Skin epidermis (tissue), 12 donors: ENCODE measurements around the gene POLR2E.

ENCODE experiments used
- H3K27ac ChIP-seq, 21 experiments: fragments of 200-600 bp; sonication (generic) in 11 of 21; one replicate each; pipeline ENCODE4 v1.5.0; 2020; ENCODE audit warnings: mild to moderate bottlenecking in 3 of 21, inconsistent platforms in 2 of 21, moderate library complexity in 2 of 21
- H3K4me3 ChIP-seq, 7 experiments: fragments of 200-600 bp; sonication (generic) in 2 of 7; one replicate each; pipeline ENCODE4 v1.5.0; 2020; ENCODE audit warnings: inconsistent platforms in 2 of 7, mild to moderate bottlenecking in 2 of 7, moderate library complexity in 1 of 7

The POLR2E gene

DNA sequence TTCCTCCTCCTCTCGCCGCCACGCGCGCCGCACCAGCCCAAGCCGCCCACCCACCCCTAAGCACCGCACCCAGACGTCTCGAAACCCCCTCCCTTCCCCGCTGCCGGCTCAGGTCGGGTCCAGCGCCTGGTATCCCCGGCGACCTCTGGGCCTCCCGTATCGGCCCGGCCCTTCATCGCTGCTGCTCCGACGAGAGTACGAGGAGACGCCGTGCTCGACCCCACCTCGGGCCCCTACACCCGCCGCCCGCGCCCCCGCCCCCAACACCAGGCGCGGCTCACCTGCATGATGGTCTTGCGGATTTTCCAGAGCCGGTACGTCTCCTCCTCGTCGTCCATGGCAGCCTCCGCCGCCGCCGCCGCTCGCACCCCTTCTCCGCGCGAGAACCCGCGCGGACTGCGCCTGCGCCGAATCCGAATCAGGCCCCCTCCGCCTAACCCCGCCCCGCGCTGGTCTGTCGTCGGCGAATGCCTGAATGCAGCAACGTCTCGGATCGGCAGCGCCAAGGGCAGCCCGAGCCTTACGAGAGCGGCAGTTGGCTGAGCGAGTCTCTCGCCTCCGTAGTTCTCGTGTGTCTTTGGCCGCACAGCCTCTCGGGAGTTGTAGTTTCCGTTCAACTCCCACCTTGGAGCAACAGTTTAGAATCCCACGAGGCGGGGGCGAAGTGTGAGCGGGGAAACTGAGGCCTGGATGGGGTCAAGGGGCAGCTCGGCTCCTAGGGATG lies at the start of gene POLR2E:
Gene POLR2E (minus strand): TSS at position 398 of the 724 bp plus-strand sequence. CDS start 60 bp downstream, at position 338.
- peak within 1 kb of the TSS; percentile 52 to 96 (median 91) for H3K27ac ChIP-seq
- H3K4me3 ChIP-seq, result peak within 1 kb of the TSS; percentile 88 to 99 (median 93)

GRCh38 chr19:1144741-1145140 lies 49.6 kb upstream of the POLR2E start:
- Histone ChIP-seq H3K4me3 (no peak overlapping the region), H3K27ac (peak overlapping the region in 1 of 21 experiments; percentile 28)

GRCh38 chr19:1143828-1144399 lies 48.7 kb upstream of the POLR2E start:
- H3K4me3 ChIP-seq, result no peak overlapping the region
- H3K27ac ChIP-seq, result no peak overlapping the region

DNA sequence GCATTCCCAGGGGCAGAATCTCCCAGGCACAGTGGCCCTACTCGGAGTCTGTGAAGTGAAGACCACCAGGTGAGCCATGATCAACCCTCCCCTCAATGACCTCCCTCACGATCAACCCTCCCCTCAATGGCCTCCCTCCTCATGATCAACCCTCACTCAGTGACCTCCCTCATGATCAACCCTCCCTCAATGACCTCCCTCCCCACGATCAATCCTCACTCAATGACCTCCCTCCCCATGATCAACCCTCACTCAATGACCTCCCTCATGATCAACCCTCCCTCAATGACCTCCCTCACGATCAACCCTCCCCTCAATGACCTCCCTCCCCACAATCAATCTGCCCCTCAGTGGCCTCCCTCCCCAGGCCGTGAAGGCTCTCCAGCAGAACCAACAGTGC lies 46.8 kb upstream of the POLR2E start:
- H3K4me3 ChIP-seq, result no peak overlapping the region

GRCh38 chr19:1140272-1141027 lies 45.3 kb upstream of the POLR2E start:
- peak overlapping the region in 1 of 21 experiments; percentile 43 for H3K27ac ChIP-seq
- no peak overlapping the region for H3K4me3 ChIP-seq

More for the DNA sequence above, 46.8 kb upstream of the POLR2E start:
- H3K27ac ChIP-seq, result no peak overlapping the region

DNA sequence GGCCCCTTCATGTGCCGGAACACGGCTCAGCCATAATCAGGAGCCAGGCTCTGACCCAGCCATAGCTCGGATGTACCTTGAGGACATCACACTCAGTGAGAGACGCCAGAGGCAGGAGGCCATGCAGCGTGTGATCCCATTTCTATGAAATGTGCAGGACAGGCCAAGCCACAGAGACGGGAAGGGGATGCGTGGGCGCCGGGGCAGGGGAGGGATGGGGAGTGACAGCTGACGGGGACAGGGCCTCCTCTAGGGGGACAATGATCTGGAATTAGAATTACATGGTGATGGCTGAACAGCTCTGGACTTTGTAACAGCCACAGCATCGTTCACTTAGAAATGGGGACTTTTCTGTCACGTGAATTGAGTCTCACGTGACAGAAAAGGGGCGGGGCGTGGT lies 44.0 kb upstream of the POLR2E start:
- H3K4me3 ChIP-seq, result no peak overlapping the region

GRCh38 chr19:1138121-1138520 lies 42.9 kb upstream of the POLR2E start:
- Histone ChIP-seq H3K27ac (no peak overlapping the region), H3K4me3 (no peak overlapping the region)

More for the DNA sequence above, 44.0 kb upstream of the POLR2E start:
- no peak overlapping the region for H3K27ac ChIP-seq

GRCh38 chr19:1136621-1137317 lies 41.6 kb upstream of the POLR2E start:
- peak overlapping the region in 13 of 21 experiments; percentile 19 to 100 (median 67) for H3K27ac ChIP-seq

DNA sequence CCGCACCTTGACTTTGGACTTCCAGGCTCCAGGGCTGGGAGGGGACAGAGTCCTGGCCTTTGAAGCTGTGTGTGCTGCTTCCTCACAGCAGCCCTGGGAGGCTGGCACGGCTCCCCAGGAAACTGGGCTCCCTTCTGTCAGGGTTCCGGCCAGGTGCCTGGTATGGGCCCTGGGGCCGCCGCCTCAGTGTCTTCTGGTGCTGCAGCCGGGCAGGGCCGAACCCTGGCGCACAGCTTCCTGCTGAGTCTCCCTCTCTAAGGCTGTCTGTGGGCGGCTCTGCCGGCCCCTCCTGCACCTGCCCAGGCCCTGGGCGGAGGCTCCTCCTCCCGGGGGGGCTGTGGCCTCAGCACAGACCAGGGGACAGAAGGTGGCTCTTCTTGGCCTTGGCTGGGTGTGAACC lies 41.0 kb upstream of the POLR2E start:
- Histone ChIP-seq H3K4me3 (no peak overlapping the region), H3K27ac (peak overlapping the region in 13 of 21 experiments; percentile 19 to 100 (median 70))

More at GRCh38 chr19:1136621-1137317, 41.6 kb upstream of the POLR2E start:
- no peak overlapping the region for H3K4me3 ChIP-seq

- H3K27ac ChIP-seq, result peak overlapping the region in 15 of 21 experiments; percentile 11 to 100 (median 67)
- no peak overlapping the region for H3K4me3 ChIP-seq
These were observed 40.3 kb upstream of the POLR2E start for GRCh38 chr19:1135454-1135853.

DNA sequence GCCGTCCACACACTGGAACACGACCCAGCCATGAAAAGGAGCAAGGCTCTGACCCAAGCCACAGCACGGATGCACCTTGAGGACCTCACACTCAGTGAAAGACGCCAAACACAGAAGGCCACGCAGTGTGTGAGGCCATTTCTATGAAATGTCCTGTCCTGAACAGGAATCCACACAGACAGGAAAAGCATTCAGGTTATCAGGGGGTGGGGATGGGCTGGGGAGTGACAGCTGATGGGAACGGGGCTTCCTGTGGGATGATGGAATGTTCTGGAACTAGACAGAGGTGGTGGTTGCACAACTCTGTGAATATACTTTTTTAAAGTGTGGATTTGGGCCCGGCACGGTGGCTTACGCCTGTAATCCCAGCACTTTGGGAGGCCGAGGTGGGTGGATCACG lies 39.3 kb upstream of the POLR2E start:
- no peak overlapping the region for H3K4me3 ChIP-seq
- H3K27ac ChIP-seq, result peak overlapping the region in 16 of 21 experiments; percentile 95 to 100 (median 98)

DNA sequence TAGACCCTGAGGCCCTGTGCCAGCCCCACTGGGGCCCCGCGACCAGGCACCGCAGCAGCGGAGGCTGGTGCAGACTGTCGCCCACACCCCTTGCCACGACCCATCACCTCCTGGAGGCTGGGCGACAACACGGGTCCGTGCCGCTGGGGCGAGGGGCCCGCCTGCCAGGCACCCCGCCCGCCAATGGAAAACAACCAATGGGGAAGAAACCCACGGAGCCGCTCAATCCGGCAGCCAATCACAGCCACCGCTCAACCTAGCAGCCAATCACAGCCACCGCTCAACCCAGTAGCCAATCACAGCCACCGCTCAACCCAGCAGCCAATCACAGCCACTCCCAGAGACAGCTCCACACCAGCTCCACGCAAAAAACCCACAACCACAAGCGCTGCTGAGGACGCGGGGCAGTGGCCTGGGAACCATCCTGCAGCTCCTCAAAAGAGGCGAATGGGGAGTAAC lies 38.3 kb upstream of the POLR2E start:
- Histone ChIP-seq H3K27ac (peak overlapping the region; percentile 86 to 100 (median 97)), H3K4me3 (peak overlapping the region in 4 of 7 experiments; percentile 5 to 80 (median 68))

GRCh38 chr19:1132552-1133383 lies 37.6 kb upstream of the POLR2E start:
- peak overlapping the region; percentile 86 to 100 (median 97) for H3K27ac ChIP-seq
- H3K4me3 ChIP-seq, result peak overlapping the region; percentile 52 to 80 (median 71)

DNA sequence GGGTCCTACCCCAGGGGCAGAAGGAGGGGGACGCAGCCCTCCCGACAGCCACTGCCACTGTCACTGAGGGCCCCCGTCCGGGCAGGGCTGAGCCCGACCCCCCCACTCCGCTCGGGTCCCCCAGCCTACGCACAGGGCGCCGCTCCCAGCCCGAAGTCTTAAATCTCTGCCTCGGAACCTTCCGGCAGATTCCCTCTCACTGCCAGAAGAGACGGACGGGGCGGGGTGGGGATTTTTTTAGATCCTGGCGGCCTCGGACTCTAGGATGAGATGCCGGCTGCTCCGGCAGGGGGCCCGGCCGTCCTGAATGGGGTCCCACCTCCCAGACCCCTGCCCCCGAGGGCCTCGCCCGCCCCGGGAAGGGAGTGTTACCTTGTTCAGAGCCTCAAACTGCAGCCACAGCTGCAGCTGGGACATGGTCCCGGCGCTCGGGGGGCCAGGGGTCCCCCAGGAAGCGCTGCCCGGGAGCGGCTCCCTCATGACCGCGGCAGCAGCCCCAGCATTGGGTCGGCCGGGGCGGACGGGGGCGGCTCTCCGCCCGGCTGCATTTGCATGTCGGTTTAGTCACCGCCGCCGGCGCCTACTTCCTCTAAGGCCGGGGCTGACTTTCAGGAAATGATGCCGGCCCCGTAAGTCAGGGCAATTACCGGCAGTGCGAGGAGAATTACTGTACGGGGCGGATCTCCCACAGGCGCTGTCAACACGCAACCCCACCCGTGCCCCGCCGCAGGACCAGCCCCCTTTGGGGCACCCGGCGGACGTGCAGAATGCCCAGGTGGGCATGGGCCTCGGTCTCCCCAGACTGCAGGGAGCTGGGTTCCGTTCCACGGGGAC lies 36.8 kb upstream of the POLR2E start:
- H3K4me3 ChIP-seq, result peak overlapping the region; percentile 52 to 80 (median 71)

DNA sequence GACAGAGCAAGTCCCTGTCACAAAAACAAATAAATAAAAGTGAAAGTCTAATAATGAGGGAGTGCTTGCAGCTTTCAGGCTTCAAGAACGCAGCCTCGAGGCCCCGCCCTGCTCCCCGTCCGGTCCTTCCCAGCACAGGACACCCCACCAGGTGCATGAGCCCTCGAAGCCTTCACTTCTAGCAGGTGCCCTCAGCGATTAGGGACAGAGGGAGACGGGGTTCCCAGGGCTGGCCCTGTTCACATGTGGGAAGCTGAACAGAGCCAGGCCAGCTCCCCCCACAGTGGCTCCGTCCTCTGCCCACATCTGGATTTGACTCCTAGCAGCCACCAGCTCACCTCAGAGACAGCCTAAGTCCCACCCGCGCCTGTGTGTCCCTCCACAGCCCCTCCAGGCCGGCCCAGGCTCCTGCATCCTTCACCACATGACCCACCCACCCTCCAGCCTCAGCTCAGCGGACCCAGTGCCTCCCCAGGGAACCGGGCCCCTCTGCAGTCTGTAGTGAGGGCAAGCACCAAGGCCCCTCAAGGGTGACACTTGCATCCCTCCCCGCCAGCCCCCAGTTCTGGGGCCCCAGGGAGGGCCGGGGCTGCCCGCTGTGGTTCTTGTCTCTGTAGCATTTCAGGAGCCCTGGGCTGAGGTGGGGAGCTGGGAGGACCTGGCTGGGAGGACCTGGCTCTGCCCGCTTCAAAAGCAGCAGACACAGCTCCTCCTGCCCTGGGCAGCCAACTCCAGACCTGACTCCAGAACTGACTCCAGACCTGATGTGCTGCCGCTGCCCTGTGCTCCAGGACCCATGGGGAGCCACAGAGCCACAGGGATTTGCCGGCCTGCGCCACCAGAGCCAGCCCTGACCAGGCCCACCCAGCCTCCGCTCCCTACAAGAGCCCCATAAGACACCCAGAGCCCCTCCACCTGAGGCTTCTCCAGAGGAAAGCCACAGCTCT lies 35.9 kb upstream of the POLR2E start:
- H3K27ac ChIP-seq, result peak overlapping the region; percentile 86 to 100 (median 97)

More for the DNA sequence above, 36.8 kb upstream of the POLR2E start:
- peak overlapping the region; percentile 86 to 100 (median 97) for H3K27ac ChIP-seq

DNA sequence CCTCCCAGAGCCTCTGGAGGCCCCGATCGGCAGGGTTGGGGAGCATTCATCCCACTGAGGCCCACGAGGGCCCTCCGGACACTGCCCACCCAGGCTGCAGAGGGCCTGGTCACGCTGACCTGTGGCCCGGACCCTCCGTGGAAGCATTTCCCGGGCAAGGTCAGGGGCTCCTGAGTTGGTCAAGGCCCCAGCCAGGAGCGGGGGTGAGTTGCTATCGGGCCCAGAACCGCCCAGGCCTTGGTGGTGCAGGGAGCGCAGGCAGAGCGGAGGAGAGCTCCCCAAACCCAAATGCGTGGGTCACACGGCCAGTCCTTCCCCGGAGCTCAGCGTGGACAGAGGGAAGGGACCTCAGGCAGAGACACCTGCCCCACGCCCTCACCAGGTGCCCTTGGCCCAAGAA lies 34.4 kb upstream of the POLR2E start:
- H3K27ac ChIP-seq, result peak overlapping the region in 10 of 21 experiments; percentile 23 to 100 (median 98)
- peak overlapping the region in 3 of 7 experiments; percentile 69 to 80 (median 71) for H3K4me3 ChIP-seq

More for the DNA sequence above, 35.9 kb upstream of the POLR2E start:
- peak overlapping the region; percentile 52 to 80 (median 71) for H3K4me3 ChIP-seq
